PC-9 (cell line): Measurements from ENCODE around the gene MSI2. TPM values are rescaled to one million over a fixed set of nuclear protein-coding genes. Genes with fewer than 3 reads are reported as not detected.

ENCODE experiments used
- BruUV-seq: library from RNA; stranded (reverse); fragments of 400-500 nt; replicated peaks from 2 replicates; lab custom pipeline; 2021; lab: Mats Ljungman, UMichigan
- CTCF ChIA-PET: fragments of 300-600 bp; sonication (Branson Sonifier 250); formaldehyde crosslinking; loops from one replicate; lab custom pipeline; 2022; ENCODE audit warnings: antibody characterized with exemption; lab: Charles Lee
- POLR2A ChIA-PET: fragments of 300-600 bp; sonication (Branson Sonifier 250); formaldehyde crosslinking; loops from one replicate; lab custom pipeline; 2022; ENCODE audit warnings: antibody characterized with exemption; ENCODE audit not compliant: unreplicated experiment; lab: Charles Lee
- DNase-seq, 2 experiments: peaks; one replicate each; pipeline versions ENCODE4 v3.0.0 to v3.0.0-alpha.2; 2015 to 2022; ENCODE audit warnings: mixed read lengths in 1 of 2
- H2AFZ ChIP-seq: fragments of 200-600 bp; sonication (generic); 2 replicates; pipeline ENCODE4 v1.8.1; 2017; ENCODE audit warnings: antibody characterized with exemption
- H3F3A ChIP-seq: fragments of 200-600 bp; sonication (generic); 2 replicates; pipeline ENCODE4 v1.8.1; 2017; ENCODE audit warnings: antibody characterized with exemption, mild to moderate bottlenecking, low read depth; ENCODE audit not compliant: insufficient read depth
- H3K27ac ChIP-seq: fragments of 200-600 bp; sonication (generic); 2 replicates; pipeline ENCODE4 v1.6.1; 2016; ENCODE audit warnings: mixed run types
- H3K27me3 ChIP-seq: fragments of 200-600 bp; sonication (generic); 2 replicates; pipeline ENCODE4 v1.6.1; 2016; ENCODE audit warnings: low read depth, mixed run types; ENCODE audit not compliant: insufficient read depth
- H3K36me3 ChIP-seq: fragments of 200-600 bp; sonication (generic); 2 replicates; pipeline ENCODE4 v1.6.1; 2016; ENCODE audit warnings: low read depth, mixed run types
- H3K4me1 ChIP-seq: fragments of 200-600 bp; sonication (generic); replicated peaks from 2 replicates; pipeline ENCODE4 v1.6.1; 2016; ENCODE audit warnings: mixed run types; ENCODE audit not compliant: insufficient read depth
- H3K4me2 ChIP-seq: fragments of 200-600 bp; sonication (generic); 2 replicates; pipeline ENCODE4 v1.6.1; 2017; ENCODE audit warnings: mixed run types
- H3K4me3 ChIP-seq: fragments of 200-600 bp; sonication (generic); 2 replicates; pipeline ENCODE4 v1.6.1; 2016; ENCODE audit warnings: mixed run types
- H3K79me2 ChIP-seq: fragments of 200-600 bp; sonication (generic); 2 replicates; pipeline ENCODE4 v1.6.1; 2017; ENCODE audit warnings: low read depth, mixed run types
- H3K9me2 ChIP-seq: fragments of 200-600 bp; sonication (generic); 2 replicates; pipeline ENCODE4 v1.8.1; 2017; ENCODE audit warnings: mild to moderate bottlenecking; ENCODE audit not compliant: insufficient read depth
- H3K9me3 ChIP-seq: fragments of 200-600 bp; sonication (generic); 2 replicates; pipeline ENCODE4 v1.8.1; 2016; ENCODE audit warnings: low read depth; ENCODE audit not compliant: insufficient read depth
- H4K20me1 ChIP-seq: fragments of 200-600 bp; sonication (generic); 2 replicates; pipeline ENCODE4 v1.8.1; 2017; ENCODE audit not compliant: insufficient read depth
- CTCF ChIP-seq: fragments of 200-600 bp; sonication (generic); conservative IDR thresholded peaks from 2 replicates; pipeline ENCODE4 v1.6.1; 2017; ENCODE audit warnings: mixed run types, antibody characterized with exemption, mild to moderate bottlenecking, moderate library complexity
- EZH2 ChIP-seq: fragments of 200-600 bp; sonication (generic); IDR thresholded peaks from 2 replicates; pipeline ENCODE4 v1.8.0; 2017; ENCODE audit warnings: antibody characterized with exemption, low read depth
- intact Hi-C: fragments of 100-400 bp; cut with micrococcal nuclease; formaldehyde crosslinking; loops from one replicate; pipeline ENCODE4 v1.10.0; 2022; ENCODE audit not compliant: unreplicated experiment
- total RNA-seq: library from RNA; stranded (reverse); gene quantifications from 2 replicates; pipeline ENCODE4 v1.2.3, GENCODE V29; 2021

Gene MSI2
- total RNA-seq, 1 experiment from 2014 or later, result 15.7 TPM

DNA sequence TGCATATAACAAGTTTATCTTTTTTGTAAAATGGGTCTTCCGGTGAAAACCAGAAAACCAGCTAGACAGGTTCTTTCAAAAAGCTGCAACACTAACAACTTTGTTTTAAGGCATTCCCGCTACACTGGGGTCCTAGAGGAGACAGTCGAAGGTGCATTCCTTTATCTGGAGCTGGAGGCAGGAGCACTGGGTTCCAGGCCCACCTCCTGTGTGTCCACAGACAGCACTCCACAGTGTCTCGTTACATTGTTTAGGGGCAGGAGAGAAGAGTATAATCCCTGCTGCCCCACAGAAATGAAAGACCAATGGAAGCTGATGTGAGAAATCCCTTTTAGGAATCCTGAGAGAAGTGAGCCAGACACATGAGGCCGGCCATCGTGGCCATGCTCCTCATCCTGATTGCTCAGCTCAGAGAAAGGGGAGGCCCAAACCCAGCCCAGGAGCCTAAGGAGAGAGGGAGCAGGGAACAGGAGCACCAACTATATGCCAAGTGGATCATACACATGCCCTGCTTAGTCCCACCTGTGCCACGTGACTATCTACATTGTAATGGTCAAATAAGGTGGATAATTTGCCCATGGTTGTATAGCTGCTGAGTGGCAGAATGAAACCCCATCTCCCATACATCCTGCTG is 429.3 kb downstream of the MSI2 start:
- Histone ChIP-seq H3K9me2 (no peaks in the 10 kb centered on the region), H3F3A (no peaks in the 10 kb centered on the region), H4K20me1 (0 out of 2 replicates have a peak, but pooled peaks cover 3% of the 10 kb centered on the region), H3K27me3 (peaks cover 9% of the 10 kb centered on the region; the same call in 1 of the 2 replicates), H3K4me1 (no peaks in the 10 kb centered on the region), H3K9me3 (no peaks in the 10 kb centered on the region), H3K4me3 (no peak overlapping the region), H3K79me2 (no peaks in the 10 kb centered on the region), H3K4me2 (no peak overlapping the region), H3K36me3 (no peaks in the 10 kb centered on the region), H3K27ac (no peak overlapping the region), H2AFZ (no peak overlapping the region)
- BruUV-seq, result no TSS peak
- DNase-seq, result no peak
- intact Hi-C loops, result no loop called here
- TF ChIP-seq CTCF, result no peak
- no peak for TF ChIP-seq EZH2
- CTCF ChIA-PET, result no interaction called here
- POLR2A ChIA-PET, result no interaction called here

- Histone ChIP-seq H3K79me2 (no peaks in the 10 kb centered on the region), H4K20me1 (no peaks in the 10 kb centered on the region), H3K9me2 (no peaks in the 10 kb centered on the region), H2AFZ (no peak overlapping the region), H3K27me3 (peaks cover 6% of the 10 kb centered on the region; the same call in 1 of the 2 replicates), H3K4me2 (no peak overlapping the region), H3F3A (no peaks in the 10 kb centered on the region), H3K4me3 (no peak overlapping the region), H3K9me3 (no peaks in the 10 kb centered on the region), H3K36me3 (no peaks in the 10 kb centered on the region), H3K4me1 (no peaks in the 10 kb centered on the region), H3K27ac (no peak overlapping the region)
- intact Hi-C loops, result no loop called here
- TF ChIP-seq EZH2 (no peak), CTCF (no peak)
- DNase-seq, result no peak
- ChIA-PET POLR2A (no interaction called here), CTCF (no interaction called here)
- no TSS peak for BruUV-seq
Measured at GRCh38 chr17:57687642-57688041, 431.3 kb downstream of the MSI2 start.

DNA sequence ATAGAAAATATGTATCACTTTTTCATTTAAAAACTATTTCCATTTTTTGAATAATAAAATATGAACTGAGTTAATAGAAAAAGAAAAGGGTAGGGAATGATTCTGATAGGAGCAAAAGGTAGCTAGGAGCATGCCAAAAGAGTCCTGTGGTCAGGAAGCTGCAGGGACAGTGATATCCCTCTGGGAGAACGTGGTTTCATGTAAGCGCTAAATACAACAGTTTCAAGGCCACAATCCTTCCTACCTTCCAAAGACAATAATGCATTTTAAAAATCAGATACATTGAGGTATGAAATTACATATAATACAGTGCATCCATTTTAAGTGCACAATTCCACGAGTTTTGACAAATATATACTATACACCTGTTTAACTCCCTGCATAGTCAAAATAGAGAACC is 432.9 kb downstream of the MSI2 start:
- H3K27ac ChIP-seq, result no peak overlapping the region
- CTCF ChIA-PET, result no interaction called here
- no peaks in the 10 kb centered on the region for H3K4me1 ChIP-seq
- H4K20me1 ChIP-seq, result no peaks in the 10 kb centered on the region
- no peak overlapping the region for H2AFZ ChIP-seq
- no peaks in the 10 kb centered on the region for H3K9me3 ChIP-seq
- no peaks in the 10 kb centered on the region for H3K9me2 ChIP-seq
- DNase-seq, result no peak
- H3F3A ChIP-seq, result no peaks in the 10 kb centered on the region
- TF ChIP-seq CTCF (no peak), EZH2 (no peak)
- H3K79me2 ChIP-seq, result no peaks in the 10 kb centered on the region
- BruUV-seq, result no TSS peak
- H3K36me3 ChIP-seq, result no peaks in the 10 kb centered on the region
- intact Hi-C loops, result no loop called here
- H3K4me3 ChIP-seq, result no peak overlapping the region
- no peak overlapping the region for H3K4me2 ChIP-seq
- POLR2A ChIA-PET, result no interaction called here
- no peaks in the 10 kb centered on the region for H3K27me3 ChIP-seq
